Choroid plexus epithelial cell (primary cell): ENCODE data around the gene CLIP1.

ENCODE experiments used
- DNase-seq: peaks from one replicate; pipeline ENCODE4 v3.0.0-alpha.2; 2010; ENCODE audit warnings: low read depth
- H3K4me3 ChIP-seq: 2 replicates; pipeline ENCODE4 v1.5.1; 2011; ENCODE audit warnings: low read depth, mild to moderate bottlenecking, control low read depth, low read length, moderate library complexity
- TF ChIP-seq, protein P1 (sequence below): conservative IDR thresholded peaks from 2 replicates; pipeline ENCODE4 v1.5.1; 2011; ENCODE audit warnings: low read depth, mild to moderate bottlenecking, control low read depth, inconsistent platforms, low read length, moderate library complexity

Gene CLIP1

DNA sequence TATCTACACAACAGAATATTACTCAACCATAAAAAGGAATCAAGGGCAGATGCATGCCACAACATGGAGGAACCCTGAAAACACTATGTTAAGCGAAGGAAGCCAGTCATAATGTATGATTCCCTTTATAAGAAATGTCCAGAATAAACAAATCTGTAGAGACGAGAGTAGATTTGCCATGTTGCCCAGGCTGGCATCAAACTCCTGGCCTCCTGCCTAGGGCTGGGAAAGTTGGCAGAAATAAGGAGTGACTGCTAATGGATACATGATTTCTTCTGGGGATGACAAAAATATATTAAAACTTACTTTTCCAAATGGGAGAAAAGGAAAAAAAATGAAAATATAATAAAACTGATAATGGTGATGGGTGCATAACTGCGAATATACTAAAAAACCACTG is 10.9 kb downstream of the CLIP1 start:
- TF ChIP-seq, protein P1, sequence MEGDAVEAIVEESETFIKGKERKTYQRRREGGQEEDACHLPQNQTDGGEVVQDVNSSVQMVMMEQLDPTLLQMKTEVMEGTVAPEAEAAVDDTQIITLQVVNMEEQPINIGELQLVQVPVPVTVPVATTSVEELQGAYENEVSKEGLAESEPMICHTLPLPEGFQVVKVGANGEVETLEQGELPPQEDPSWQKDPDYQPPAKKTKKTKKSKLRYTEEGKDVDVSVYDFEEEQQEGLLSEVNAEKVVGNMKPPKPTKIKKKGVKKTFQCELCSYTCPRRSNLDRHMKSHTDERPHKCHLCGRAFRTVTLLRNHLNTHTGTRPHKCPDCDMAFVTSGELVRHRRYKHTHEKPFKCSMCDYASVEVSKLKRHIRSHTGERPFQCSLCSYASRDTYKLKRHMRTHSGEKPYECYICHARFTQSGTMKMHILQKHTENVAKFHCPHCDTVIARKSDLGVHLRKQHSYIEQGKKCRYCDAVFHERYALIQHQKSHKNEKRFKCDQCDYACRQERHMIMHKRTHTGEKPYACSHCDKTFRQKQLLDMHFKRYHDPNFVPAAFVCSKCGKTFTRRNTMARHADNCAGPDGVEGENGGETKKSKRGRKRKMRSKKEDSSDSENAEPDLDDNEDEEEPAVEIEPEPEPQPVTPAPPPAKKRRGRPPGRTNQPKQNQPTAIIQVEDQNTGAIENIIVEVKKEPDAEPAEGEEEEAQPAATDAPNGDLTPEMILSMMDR, result no peak
- no peak overlapping the region for H3K4me3 ChIP-seq
- no peak for DNase-seq

DNA sequence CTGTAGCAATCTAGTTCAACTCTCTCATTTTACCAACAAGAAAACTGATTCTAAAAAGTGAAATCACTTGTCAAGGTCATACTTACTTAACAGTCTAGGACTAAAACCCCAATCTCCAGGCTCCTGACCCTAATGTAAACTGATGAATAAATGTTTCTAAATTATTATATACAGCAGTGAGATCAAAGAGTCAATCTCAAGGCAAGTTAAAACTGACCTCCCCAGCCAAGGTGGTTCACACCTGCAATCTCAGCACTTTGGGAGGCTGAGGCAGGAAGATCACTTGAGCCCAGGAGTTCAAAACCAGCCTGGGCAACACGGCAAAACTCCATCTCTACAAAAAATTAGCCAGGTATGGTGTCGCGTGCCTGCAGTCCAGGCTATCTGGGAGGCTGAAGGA is 15.3 kb downstream of the CLIP1 start:
- no peak overlapping the region for H3K4me3 ChIP-seq
- TF ChIP-seq, protein P1, result no peak
- no peak for DNase-seq

DNA sequence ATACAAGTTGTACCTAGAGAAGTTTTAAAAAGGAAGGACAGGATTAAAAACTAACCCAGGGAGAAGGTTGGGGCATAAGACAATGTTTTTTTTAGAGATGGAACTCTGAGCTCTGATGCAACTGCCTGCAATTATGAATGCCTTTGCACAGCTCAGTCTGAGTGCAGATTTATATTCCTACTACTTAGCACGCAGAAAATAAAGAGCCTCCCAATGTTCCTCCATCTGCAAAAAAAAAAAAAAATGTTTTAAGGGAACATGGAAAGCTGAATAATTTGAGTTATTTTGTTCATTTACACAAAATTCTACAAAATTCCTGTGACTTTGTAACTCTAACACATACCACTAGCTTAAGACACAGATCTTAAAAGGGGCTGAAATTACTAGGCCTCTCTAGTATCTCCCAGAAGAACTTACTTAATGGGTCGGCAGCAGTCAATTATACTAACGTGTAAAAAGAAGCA is 15.7 kb downstream of the CLIP1 start:
- DNase-seq, result peak; percentile 79
- no peak overlapping the region for H3K4me3 ChIP-seq
- TF ChIP-seq, protein P1, result no peak

DNA sequence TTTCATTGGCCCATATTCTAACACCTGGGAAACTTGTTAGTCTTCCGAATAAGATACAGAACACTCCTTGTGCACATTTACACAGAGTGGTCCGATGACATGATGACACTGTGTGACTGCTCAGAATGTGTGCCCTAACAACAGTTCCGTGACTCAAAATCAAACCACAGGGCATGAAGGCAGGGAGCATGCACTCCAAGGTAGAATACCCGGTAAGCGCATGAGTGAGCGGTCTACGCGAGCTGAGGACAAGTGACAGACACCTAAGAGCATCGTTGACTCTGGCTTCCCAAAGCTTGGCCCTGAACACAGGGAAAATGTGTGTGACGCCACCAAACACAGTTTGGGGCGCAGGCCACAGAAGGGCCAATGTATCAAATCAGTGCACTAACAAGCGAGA is 18.6 kb downstream of the CLIP1 start:
- TF ChIP-seq, protein P1, result no peak
- H3K4me3 ChIP-seq, result no peak overlapping the region
- no peak for DNase-seq

DNA sequence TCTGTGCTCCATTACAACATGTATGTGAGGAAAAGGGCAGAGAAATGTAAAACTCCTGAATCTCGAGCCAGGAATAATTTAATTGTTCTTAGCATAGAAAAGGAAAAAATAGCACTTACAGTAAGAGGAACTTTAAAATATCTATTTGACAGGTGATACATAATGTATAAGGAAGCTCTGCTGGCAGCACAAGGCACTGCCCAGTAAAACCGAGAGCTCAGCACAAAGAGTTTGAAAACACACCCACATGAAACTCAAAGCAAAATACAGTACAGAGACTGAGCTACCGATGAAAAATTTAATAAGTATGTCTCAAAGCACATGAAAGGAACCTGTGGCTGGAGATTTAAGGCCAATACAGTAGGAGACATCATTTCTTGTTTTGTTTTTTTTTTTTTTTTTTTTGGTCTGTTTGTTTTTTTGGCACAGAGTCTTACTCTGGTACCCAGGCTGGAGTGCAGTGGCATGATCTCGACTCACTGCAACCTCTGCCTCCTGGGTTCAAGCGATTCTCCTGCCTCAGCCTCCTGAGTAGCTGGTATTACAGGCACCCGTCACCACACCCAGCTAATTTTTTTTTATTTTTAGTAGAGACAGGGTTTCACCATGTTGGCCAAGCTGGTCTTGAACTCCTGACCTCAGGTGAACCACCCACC is 19.2 kb downstream of the CLIP1 start:
- DNase-seq, result no peak
- no peak overlapping the region for H3K4me3 ChIP-seq
- TF ChIP-seq, protein P1, result no peak

DNA sequence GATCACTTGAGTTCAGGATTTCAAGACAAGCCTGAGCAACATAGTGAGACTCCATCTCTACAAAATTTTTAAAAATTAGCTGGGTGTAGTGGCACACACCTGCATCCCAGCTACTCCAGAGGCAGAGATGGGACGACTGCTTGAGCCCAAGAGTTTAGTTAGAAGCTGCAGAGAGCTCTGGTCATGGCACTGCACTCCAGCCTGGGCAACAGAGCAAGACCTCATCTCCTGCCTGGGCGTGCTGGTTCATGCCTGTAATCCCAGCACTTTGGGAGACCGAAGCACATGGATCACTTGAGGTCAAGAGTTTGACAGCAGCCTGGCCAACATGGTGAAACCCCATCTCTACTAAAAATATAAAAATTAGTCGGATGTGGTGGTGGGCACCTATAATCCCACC is 20.2 kb downstream of the CLIP1 start:
- H3K4me3 ChIP-seq, result no peak overlapping the region
- TF ChIP-seq, protein P1, result no peak
- DNase-seq, result no peak

DNA sequence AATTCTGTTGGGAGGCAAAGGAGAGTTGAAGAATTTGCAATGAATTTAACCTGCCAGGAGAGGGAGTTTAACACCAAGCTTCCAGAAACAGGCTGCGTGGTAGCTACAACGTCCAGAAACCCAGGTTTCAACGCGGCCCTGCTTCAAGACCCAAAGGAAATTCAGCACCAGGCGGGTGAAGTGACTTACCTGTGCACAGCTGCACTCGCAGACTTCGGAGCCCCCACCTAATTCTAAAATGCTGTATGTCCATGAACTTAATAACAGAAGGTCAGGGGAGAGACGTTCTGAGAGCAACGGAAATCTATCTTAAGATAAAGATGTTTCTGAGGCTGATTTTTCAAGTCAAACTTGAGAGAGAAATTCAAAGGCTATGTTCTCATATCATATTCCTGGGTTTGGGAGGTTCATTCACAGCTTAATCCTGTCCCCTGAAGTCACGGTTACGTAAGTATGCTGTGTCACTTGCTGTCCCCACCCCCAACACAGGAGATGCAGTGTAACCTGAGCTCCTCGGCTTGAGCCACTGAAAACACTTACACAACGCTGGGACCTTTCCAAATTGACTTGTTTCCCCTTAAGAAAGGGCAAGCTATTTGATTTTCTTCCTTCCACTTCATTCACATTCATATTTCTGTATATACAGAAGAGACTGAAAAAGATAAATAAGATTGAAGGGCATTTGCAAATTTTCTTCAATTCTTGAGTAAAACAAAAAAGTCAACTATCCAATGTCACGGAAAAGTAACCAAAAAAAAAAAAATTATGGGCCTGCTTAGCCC is 22.7 kb downstream of the CLIP1 start:
- TF ChIP-seq, protein P1, result peak; percentile 80
- peak overlapping the region; percentile 1 for H3K4me3 ChIP-seq
- DNase-seq, result peak; percentile 94
